IPS-18c (cell line): ENCODE results near the gene LDLRAD3.

Experiments used
- H3K4me3 ChIP-seq: 2 replicates; pipeline ENCODE4 v1.7.0; 2013; ENCODE audit warnings: low read depth, mild to moderate bottlenecking, low read length, moderate library complexity; ENCODE audit not compliant: insufficient read depth
- H3K9me3 ChIP-seq: one replicate; pipeline ENCODE4 v1.6.1; 2013; ENCODE audit warnings: mild to moderate bottlenecking, low read length, moderate library complexity; ENCODE audit not compliant: control insufficient read depth, insufficient read depth

Gene LDLRAD3

DNA sequence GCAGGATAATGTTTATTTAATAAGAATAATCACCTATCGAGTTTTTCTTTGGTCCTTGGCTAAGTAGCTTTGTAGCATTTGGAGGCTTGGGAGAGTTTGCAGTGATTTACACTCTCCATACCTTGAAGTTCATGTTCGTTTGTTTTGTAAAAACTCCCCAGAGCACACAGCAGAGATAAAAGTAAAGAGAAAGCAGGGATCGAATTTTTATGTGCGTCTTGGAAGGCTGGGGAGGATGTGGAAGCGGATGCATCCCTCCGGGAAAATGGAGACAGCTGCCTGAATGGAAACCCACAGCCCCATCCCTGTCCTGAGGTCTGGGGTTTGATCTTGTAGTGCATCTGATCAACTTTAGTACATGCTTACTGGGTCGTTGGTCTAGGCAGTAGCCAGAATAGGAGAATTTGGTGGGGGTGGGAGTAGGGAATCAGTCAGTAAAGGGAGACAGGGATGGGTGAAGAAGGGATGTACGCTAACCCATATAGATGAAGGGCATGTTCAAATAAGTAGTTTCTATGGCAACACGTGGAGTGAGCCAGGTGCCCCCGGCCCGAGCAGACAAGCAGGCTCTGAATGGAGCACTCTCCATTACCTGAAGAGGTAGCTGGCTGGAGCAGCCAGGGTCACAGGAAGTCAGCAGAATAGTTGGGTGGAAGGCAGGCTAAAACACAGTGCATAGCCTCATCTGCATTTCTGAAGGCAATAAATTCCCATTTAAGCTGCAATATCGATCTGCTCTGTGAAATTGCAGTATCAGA lies 197.5 kb downstream of the LDLRAD3 start:
- peaks cover 3% of the 10 kb centered on the region for H3K9me3 ChIP-seq
- no peak overlapping the region for H3K4me3 ChIP-seq

DNA sequence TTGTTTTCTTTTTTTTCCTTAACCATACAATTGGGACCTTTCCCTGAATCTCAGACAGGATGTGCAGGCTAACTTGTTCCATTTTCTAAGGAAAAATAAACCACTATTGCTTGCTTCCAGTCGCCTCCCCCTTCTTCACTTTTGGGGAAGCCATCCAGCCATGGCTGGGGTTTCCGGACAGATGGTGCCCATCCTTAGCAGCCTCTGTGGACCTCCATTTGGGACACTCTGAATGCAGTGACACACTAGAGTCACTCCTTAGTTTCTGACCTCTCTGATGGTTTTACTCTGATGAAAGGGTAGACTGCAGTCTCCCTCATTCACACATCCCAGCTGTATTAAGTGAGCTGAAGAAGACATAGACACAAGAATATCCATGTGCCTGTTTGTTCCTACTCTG lies 198.1 kb downstream of the LDLRAD3 start:
- H3K4me3 ChIP-seq, result no peak overlapping the region
- peaks cover 3% of the 10 kb centered on the region for H3K9me3 ChIP-seq

DNA sequence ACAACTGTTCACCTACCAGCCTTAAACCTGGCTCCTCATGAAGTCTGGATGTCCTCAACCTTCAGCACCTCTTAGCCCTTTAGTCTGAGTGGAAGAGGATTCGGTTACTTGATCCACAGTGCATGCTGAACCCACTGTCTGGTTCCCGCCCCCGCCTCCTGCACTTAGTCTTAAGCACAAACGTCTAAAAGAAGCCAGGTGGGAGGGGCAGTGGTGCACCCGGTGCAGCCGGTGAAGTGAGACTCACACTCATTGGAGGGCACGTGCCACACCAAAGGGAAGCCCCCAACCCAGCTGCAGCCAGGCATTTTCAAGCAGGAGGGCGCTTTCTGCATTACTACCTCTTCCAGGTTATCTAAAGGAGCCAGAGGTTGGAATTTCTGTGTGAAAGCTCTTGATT lies 198.6 kb downstream of the LDLRAD3 start:
- Histone ChIP-seq H3K9me3 (peaks cover 3% of the 10 kb centered on the region), H3K4me3 (no peak overlapping the region)

DNA sequence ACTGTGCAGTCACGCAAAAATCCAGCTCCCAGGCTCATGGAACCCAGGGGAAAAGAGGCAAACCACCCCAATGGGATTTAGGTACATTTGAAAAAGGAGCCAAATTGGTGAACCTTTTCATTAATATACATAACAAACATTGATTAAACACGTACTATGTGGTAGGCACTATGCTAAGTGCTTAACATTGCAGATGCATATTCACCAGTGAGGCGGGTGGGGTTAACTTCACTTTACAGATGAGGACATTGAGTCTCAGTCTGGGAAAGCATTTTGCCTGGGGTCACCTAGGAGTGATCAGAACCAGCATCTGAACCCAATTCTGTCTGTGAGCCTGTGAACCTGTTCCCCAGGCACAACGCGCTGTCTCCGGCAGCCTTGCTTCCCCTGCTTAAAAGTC lies 199.0 kb downstream of the LDLRAD3 start:
- peaks cover 3% of the 10 kb centered on the region for H3K9me3 ChIP-seq
- H3K4me3 ChIP-seq, result no peak overlapping the region

DNA sequence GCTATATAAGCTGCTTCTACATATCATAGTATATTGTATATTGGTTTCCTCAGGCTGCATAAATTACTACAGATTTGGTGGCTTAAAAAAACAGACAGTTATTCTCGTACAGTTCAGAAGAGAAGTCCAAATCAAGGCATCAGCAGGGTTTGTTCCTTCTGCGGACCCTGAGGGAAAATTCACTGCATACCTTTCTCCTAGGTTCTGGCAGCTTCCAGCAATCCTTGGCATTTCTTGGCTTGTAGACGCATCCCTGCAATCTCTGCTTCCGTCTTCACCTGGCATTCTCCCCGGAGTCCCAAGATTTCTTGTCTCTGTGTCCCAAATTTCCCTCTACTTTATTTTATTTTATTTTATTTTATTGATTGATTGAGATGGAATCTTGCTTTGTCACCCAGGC lies 202.6 kb downstream of the LDLRAD3 start:
- Histone ChIP-seq H3K4me3 (no peak overlapping the region), H3K9me3 (peaks cover 3% of the 10 kb centered on the region)

DNA sequence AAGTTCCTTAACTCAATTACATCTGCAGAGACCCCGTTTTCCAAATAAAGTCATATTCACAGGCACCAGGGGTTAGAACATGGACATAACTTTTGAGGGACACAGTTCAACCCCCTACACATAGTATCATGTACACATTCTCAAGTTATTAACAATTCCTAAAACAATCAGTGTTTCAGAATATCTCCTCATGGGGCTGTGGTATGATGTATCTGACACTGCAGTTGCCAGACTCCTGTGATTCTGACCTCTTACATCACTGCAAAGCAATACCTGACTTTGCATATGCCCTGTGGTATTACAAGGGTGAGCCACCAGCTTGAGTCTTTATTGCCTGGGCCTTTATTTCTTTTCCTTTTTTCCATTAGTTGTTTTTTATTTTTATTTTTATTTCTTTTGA lies 203.6 kb downstream of the LDLRAD3 start:
- Histone ChIP-seq H3K4me3 (no peak overlapping the region), H3K9me3 (peaks cover 3% of the 10 kb centered on the region)

DNA sequence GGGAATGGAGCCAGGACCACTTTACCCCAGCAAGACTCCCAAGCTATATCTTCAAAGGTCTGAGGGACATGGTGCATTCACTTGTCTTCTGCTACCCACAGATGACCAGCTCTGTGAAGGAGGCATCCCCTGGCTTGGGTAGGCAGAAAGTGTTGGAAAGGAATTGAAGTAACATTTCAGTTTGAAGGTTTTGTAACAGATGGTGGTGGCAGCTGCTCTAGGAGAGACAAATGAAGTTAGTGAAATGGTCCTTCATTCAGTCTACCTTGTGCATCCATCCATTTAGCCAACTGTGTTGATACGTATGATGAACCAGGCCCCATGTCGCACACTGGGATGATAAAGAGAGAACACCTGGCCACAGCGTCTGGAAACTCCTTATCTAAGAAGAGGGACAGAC lies 204.8 kb downstream of the LDLRAD3 start:
- Histone ChIP-seq H3K9me3 (no peaks in the 10 kb centered on the region), H3K4me3 (no peak overlapping the region)

DNA sequence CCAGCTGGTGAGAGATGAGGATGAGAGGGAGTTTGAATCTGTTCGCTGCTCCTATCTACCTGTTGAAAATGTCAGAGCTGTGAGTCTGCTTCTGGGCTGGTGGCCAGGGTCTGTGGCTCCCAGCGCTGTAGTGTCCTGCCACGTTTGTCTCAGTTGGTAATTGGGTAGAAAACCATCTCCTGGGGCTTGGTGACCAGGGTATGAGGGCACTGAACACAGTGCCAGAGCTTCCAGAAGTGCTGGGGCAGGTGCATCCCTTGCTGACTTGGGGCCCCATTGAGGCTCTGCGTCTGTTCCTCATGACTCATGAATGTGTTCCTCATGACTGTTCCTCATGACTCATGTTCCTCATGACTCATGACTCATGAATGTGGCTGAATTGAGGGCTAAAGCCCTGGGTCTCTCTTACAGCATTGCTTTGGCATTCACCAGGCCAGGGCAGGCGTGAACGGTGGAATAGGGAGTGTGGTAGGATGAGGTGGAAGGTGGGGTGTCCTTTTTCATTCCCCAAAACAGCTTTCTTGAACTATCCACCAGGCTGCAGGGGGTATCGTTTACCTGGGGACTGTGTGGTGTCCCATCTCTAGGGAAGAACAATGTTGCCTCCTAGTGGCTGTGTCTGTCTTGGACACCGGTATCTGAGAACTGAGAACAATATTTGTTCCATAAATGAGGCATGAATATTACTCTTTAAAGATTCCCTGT lies 205.8 kb downstream of the LDLRAD3 start:
- no peak overlapping the region for H3K4me3 ChIP-seq

DNA sequence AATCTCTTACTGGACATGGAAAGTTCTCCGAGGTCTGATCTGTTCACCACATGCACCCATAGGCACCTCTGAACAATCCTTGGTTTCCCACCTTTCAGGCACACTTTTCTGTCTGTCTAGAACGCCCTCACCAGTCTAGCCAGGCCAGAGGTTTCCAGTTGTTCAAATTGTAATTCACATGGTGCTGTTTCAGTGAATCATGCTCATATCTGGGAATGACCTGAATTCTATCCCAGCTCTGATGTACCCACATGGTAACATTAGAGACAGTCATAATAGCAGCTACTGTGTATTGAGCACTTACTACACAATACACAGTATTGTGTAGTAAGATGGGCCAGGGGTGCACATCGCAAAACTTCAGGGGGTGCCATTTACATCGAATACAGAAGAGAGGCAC lies 207.1 kb downstream of the LDLRAD3 start:
- Histone ChIP-seq H3K4me3 (no peak overlapping the region), H3K9me3 (no peaks in the 10 kb centered on the region)

More for the DNA sequence above, 205.8 kb downstream of the LDLRAD3 start:
- H3K9me3 ChIP-seq, result no peaks in the 10 kb centered on the region

DNA sequence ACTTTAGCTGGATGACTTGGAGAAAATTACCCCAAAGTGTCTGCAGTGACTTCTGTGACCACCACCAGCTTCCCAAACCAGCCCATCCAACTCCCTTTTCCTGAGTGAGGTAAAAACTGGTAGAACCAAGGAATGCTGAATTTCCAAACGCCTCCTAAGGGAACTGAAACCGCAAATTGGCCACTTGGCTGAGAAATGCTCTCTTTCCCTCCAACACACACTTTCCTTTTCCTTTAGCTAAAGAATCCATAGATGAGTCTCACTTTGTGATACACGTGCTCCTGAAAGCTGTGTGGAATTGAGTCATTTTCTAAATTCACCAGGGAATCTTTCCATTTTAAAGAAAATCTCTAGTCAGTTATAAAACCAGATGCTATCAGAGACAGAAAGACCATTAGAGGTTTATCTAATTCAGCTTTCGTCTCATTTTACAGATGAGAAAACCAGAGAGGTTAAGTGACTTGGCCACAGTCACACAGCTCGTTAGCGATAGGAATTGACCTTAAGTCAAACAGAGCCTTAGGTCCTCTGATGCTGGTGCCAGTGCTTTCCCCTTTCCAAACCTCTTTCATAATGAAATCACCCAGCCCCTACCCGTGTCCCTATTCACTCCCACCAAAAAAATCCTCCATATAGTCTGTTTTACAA lies 208.2 kb downstream of the LDLRAD3 start:
- no peaks in the 10 kb centered on the region for H3K9me3 ChIP-seq

DNA sequence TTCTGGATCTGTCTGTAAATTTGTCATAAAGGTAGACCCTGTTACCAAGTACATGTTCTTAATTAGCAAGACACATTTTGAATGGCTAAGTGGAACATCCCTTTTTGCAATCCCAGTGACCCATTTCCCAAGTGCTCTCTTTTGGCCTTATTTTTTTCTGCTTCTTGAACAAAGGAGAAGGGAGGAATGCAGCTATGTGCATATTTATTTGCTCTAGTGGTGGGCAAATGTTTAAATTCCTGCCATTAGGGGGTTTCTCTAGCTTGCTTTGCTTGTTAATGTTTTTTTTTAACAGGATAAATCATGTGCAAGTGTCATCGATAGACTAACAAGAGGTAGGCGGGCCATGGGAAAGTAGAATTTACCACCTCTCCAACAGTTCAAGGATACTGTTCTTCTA lies 209.7 kb downstream of the LDLRAD3 start:
- Histone ChIP-seq H3K4me3 (no peak overlapping the region), H3K9me3 (no peaks in the 10 kb centered on the region)

More for the DNA sequence above, 208.2 kb downstream of the LDLRAD3 start:
- H3K4me3 ChIP-seq, result no peak overlapping the region

DNA sequence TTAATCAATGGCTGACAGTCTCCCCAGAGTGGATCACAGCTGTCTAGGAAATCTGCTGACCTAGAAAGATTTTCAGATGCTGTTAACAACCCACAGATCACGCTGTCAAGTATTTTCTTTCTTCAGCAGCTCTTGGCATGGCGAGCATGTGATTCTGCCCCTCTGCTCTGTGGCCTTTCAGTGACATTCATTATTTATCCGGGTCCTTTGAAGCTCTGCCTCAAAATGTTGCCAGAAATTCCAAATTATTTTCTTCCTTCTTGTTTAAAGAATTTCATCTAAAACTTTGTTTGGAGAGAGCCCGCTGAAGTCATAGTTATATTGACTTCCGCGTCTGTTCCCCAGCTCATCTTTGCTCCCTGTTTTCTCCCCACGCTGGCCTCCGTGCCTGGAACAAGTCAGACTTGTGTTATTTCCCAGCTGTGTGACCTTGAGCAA lies 211.3 kb downstream of the LDLRAD3 start:
- no peak overlapping the region for H3K4me3 ChIP-seq

DNA sequence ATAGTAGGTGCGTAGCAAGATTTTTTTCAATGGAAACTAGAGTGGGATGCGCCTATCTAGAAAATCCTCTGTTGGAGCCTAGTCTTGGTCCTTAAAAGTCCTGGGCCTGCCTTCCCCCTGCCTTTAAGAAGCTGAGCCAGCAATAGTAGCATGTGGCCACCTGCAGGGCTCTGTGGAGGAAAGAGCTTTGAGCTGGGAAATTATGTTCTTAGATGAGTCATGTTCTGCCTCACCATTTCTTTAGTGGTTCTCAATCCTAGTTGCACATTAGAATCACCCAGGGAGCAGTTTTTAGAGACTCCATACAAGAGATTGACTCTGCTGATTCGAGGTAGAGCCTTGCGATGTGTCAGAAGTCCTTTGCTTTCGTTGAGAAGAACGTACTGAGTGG lies 211.9 kb downstream of the LDLRAD3 start:
- H3K4me3 ChIP-seq, result no peak overlapping the region
- no peaks in the 10 kb centered on the region for H3K9me3 ChIP-seq

More for the DNA sequence above, 211.3 kb downstream of the LDLRAD3 start:
- H3K9me3 ChIP-seq, result no peaks in the 10 kb centered on the region

DNA sequence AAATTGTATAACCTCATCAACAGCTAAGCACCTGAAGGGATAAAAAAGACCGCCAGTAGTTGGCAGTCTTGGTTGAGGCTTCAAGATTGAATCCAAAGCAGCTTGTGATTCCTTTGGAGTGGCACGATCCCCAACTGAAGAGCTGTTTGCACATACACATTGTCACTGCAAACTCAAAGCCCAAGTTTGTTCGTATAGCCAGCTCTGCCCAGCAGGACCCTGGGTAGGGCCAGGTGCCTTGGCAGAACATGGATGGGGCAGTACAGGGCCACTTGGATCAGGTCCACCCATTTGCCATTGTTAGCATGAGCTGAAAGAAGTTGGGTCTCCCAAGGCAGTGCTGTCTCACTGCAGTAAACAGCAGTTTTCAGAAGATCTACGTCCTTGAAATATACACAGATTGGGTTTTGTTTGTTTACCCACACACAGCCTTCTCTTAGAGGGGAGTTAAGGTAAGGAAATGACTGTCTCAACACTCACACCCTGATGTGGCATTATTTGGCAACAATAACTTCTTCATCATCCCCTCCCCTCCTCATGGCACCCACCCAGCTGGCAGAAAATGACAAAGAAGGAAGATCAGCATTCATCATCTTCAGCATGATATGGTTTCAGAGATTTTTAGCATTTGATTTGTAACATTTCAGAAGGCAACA lies 212.4 kb downstream of the LDLRAD3 start:
- no peak overlapping the region for H3K4me3 ChIP-seq
- H3K9me3 ChIP-seq, result no peaks in the 10 kb centered on the region

DNA sequence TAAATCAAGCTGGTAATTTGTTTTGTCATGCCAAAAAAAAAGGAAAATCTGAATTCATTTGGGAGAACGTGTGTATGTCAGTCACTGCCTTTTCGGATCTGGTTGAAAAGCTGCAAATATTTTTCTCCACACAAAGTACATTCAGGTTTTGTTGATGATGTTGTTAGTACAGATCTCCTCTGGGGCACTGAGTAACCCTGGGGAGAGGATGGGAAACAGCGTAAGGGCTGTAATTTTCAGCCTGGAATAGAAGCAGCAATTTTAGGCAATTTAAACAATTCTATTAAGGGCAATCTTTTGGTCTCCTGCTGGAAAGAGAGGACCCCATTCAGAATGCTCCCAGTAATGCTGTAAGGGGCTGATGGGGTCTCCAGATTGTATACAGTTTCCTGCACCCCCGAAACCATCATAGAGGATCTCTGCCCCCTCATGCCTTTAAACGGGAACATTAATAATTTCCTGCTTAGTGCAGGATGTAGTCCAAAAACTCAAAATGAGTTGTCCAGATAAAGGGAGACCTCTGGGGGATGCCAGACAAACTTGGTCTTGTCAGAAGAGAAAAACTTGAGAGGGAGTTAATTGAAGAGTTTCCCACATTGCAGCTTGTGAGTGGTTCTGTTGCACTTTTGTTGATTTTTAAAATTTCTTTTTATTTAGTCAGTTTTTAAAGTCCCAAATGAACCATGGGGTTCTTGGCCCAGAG lies 213.1 kb downstream of the LDLRAD3 start:
- no peaks in the 10 kb centered on the region for H3K9me3 ChIP-seq

DNA sequence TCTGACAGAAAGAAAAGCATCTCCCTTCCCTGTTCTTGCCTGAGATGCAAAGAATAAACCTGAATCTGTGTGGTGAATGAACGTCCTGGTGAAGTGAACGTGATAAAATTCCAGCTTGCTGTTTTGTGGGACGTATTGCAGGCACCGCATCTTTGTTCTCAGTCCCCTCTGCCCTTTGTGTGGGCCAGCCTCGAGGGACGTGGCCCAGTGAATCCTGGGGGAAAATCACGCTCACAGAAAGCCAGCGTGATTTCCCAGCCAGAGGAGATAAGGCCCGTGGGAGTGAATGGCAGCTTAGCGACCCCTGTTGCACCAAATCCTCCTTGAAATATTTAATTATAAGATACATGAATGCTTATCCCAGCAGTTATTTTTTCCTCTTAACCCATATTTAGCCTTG lies 216.2 kb downstream of the LDLRAD3 start:
- Histone ChIP-seq H3K9me3 (no peaks in the 10 kb centered on the region), H3K4me3 (no peak overlapping the region)

More for the DNA sequence above, 213.1 kb downstream of the LDLRAD3 start:
- H3K4me3 ChIP-seq, result no peak overlapping the region

DNA sequence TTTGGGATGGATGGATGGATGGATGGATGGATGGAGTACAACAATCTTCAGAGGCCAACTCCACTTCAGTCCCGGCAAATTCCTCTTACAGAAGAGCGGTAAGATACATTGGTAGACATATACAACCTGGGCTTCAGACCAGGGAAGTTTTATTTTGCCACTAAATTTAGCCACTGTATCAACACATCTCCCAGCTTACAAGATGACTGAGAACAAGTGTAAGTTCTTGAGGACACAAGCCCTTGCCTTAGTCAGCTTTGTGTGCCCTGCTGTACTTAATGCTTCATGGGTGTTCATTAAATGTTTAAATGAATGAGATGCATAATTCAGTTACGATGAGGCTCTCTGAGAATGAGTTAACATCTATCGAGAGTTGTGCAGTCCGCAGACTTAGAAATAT lies 217.7 kb downstream of the LDLRAD3 start:
- Histone ChIP-seq H3K4me3 (no peak overlapping the region), H3K9me3 (no peaks in the 10 kb centered on the region)
